ENCODE results near the gene SH3BP4.
A peak's percentile ranks its signal among the peaks of the same experiment; 100 is the strongest.

Gene SH3BP4

GRCh38 chr2:234929002-234929401 lies 22.8 kb upstream of the SH3BP4 start:
- TF ChIP-seq JUND (IDR thresholded peaks at IDR 0.05; ENCODE audit: low read depth): no peak
- in situ Hi-C loops (cut with HindIII; ENCODE audit: low pct_unique_long_range_greater_than_20kb, low sequenced_read_pairs): no loop called here
- no peak for DNase-seq (ENCODE audit: low read depth in 1 of 2, low spot score in 1 of 2)

- in situ Hi-C loops (cut with HindIII; ENCODE audit: low pct_unique_long_range_greater_than_20kb, low sequenced_read_pairs): no loop called here
- TF ChIP-seq JUND (IDR thresholded peaks at IDR 0.05; ENCODE audit: low read depth): no peak
- no peak for DNase-seq (ENCODE audit: low read depth in 1 of 2, low spot score in 1 of 2)
These were observed 21.4 kb upstream of the SH3BP4 start for GRCh38 chr2:234930397-234930796.

GRCh38 chr2:234931371-234931770 lies 20.4 kb upstream of the SH3BP4 start:
- DNase-seq (ENCODE audit: low read depth in 1 of 2, low spot score in 1 of 2): no peak
- in situ Hi-C loops (cut with HindIII; ENCODE audit: low pct_unique_long_range_greater_than_20kb, low sequenced_read_pairs): no loop called here
- TF ChIP-seq JUND (IDR thresholded peaks at IDR 0.05; ENCODE audit: low read depth): no peak

GRCh38 chr2:234932591-234933168 lies 19.1 kb upstream of the SH3BP4 start:
- no peak for DNase-seq (ENCODE audit: low read depth in 1 of 2, low spot score in 1 of 2)
- in situ Hi-C loops (cut with HindIII; ENCODE audit: low pct_unique_long_range_greater_than_20kb, low sequenced_read_pairs): no loop called here
- TF ChIP-seq JUND (IDR thresholded peaks at IDR 0.05; ENCODE audit: low read depth): no peak

GRCh38 chr2:234935311-234935710 lies 16.5 kb upstream of the SH3BP4 start:
- no peak for TF ChIP-seq JUND (IDR thresholded peaks at IDR 0.05; ENCODE audit: low read depth)
- DNase-seq (ENCODE audit: low read depth in 1 of 2, low spot score in 1 of 2): no peak
- in situ Hi-C loops (cut with HindIII; ENCODE audit: low pct_unique_long_range_greater_than_20kb, low sequenced_read_pairs): no loop called here

- TF ChIP-seq JUND (IDR thresholded peaks at IDR 0.05; ENCODE audit: low read depth): no peak
- DNase-seq (ENCODE audit: low read depth in 1 of 2, low spot score in 1 of 2): no peak
- in situ Hi-C loops (cut with HindIII; ENCODE audit: low pct_unique_long_range_greater_than_20kb, low sequenced_read_pairs): no loop called here
These were observed 12.2 kb upstream of the SH3BP4 start for GRCh38 chr2:234939576-234939975.

- no peak for TF ChIP-seq JUND (IDR thresholded peaks at IDR 0.05; ENCODE audit: low read depth)
- in situ Hi-C loops (cut with HindIII; ENCODE audit: low pct_unique_long_range_greater_than_20kb, low sequenced_read_pairs): no loop called here
- DNase-seq (ENCODE audit: low read depth in 1 of 2, low spot score in 1 of 2): no peak
These were observed 11.8 kb upstream of the SH3BP4 start for GRCh38 chr2:234939996-234940395.

- DNase-seq (ENCODE audit: low read depth in 1 of 2, low spot score in 1 of 2): no peak
- no peak for TF ChIP-seq JUND (IDR thresholded peaks at IDR 0.05; ENCODE audit: low read depth)
- in situ Hi-C loops (cut with HindIII; ENCODE audit: low pct_unique_long_range_greater_than_20kb, low sequenced_read_pairs): no loop called here
These were observed 11.3 kb upstream of the SH3BP4 start for GRCh38 chr2:234940527-234940926.

- TF ChIP-seq JUND (IDR thresholded peaks at IDR 0.05; ENCODE audit: low read depth): no peak
- in situ Hi-C loops (cut with HindIII; ENCODE audit: low pct_unique_long_range_greater_than_20kb, low sequenced_read_pairs): no loop called here
- no peak for DNase-seq (ENCODE audit: low read depth in 1 of 2, low spot score in 1 of 2)
These were observed 6.4 kb upstream of the SH3BP4 start for GRCh38 chr2:234945339-234945873.

- DNase-seq (ENCODE audit: low read depth in 1 of 2, low spot score in 1 of 2): no peak
- TF ChIP-seq JUND (IDR thresholded peaks at IDR 0.05; ENCODE audit: low read depth): no peak
- in situ Hi-C loops (cut with HindIII; ENCODE audit: low pct_unique_long_range_greater_than_20kb, low sequenced_read_pairs): no loop called here
These were observed 4.3 kb upstream of the SH3BP4 start for GRCh38 chr2:234947556-234947955.

GRCh38 chr2:234949762-234950434 lies 1.9 kb upstream of the SH3BP4 start:
- peak in 1 of 2 experiments; percentile 42 for DNase-seq (ENCODE audit: low read depth in 1 of 2, low spot score in 1 of 2)
- TF ChIP-seq JUND (IDR thresholded peaks at IDR 0.05; ENCODE audit: low read depth): no peak
- in situ Hi-C loops (cut with HindIII; ENCODE audit: low pct_unique_long_range_greater_than_20kb, low sequenced_read_pairs): no loop called here

- no peak for DNase-seq (ENCODE audit: low read depth in 1 of 2, low spot score in 1 of 2)
- in situ Hi-C loops (cut with HindIII; ENCODE audit: low pct_unique_long_range_greater_than_20kb, low sequenced_read_pairs): no loop called here
- TF ChIP-seq JUND (IDR thresholded peaks at IDR 0.05; ENCODE audit: low read depth): no peak
These were observed 1.4 kb upstream of the SH3BP4 start for GRCh38 chr2:234950435-234950729.

GRCh38 chr2:234950730-234951663 lies 820 bp upstream of the SH3BP4 start:
- peak in 1 of 2 experiments; percentile 54 for DNase-seq (ENCODE audit: low read depth in 1 of 2, low spot score in 1 of 2)
- in situ Hi-C loops (cut with HindIII; ENCODE audit: low pct_unique_long_range_greater_than_20kb, low sequenced_read_pairs): no loop called here
- TF ChIP-seq JUND (IDR thresholded peaks at IDR 0.05; ENCODE audit: low read depth): no peak
